OCI-LY3 (cell line): ENCODE data around the gene CAMK1D.

Source experiments
- H2AFZ ChIP-seq: fragments of 200-600, 300-600 bp; shearing (Covaris generic); 2 replicates; pipeline ENCODE4 v1.6.0; 2014; ENCODE audit warnings: antibody characterized with exemption, low read depth, low read length
- H3K27ac ChIP-seq: fragments of 200-600, 300-600 bp; sonication (generic); 2 replicates; pipeline ENCODE4 v1.5.1; 2014; ENCODE audit warnings: mild to moderate bottlenecking, low read length, moderate library complexity, mixed read lengths
- H3K27me3 ChIP-seq: fragments of 200-600, 300-600 bp; sonication (generic); 2 replicates; pipeline ENCODE4 v1.6.1; 2014; ENCODE audit warnings: low read depth, low read length, mixed read lengths
- H3K36me3 ChIP-seq: fragments of 200-600, 300-600 bp; sonication (generic); replicated peaks from 2 replicates; pipeline ENCODE3; 2014; ENCODE audit warnings: low read depth, low read length, mixed read lengths
- H3K4me1 ChIP-seq: fragments of 300-600, 200-600 bp; sonication (generic); 2 replicates; pipeline ENCODE4 v1.6.1; 2014; ENCODE audit warnings: low read length, mixed read lengths
- H3K4me2 ChIP-seq: fragments of 200-600, 300-600 bp; sonication (generic); 2 replicates; pipeline ENCODE4 v1.6.1; 2014; ENCODE audit warnings: low read length, mixed read lengths
- H3K4me3 ChIP-seq: fragments of 300-600, 200-600 bp; sonication (generic); 2 replicates; pipeline ENCODE4 v1.5.1; 2014; ENCODE audit warnings: antibody characterized with exemption, mild to moderate bottlenecking, low read length, moderate library complexity
- H3K79me2 ChIP-seq: fragments of 300-600, 200-600 bp; shearing (Covaris generic); 2 replicates; pipeline ENCODE4 v1.6.1; 2014; ENCODE audit warnings: mild to moderate bottlenecking, low read length, mixed read lengths
- H3K9ac ChIP-seq: fragments of 300-600, 200-600 bp; shearing (Covaris generic); 2 replicates; pipeline ENCODE4 v1.6.0; 2014; ENCODE audit warnings: mild to moderate bottlenecking, low read length, moderate library complexity
- H3K9me3 ChIP-seq: fragments of 200-600, 300-600 bp; shearing (Covaris generic); 2 replicates; pipeline ENCODE4 v1.6.1; 2014; ENCODE audit warnings: low read length, mixed read lengths; ENCODE audit not compliant: insufficient read depth
- H4K20me1 ChIP-seq: fragments of 200-600, 300-600 bp; sonication (generic); 2 replicates; pipeline ENCODE4 v1.6.1; 2016; ENCODE audit warnings: low read length, mixed read lengths; ENCODE audit not compliant: insufficient read depth
- CTCF ChIP-seq: fragments of 200-600, 300-600 bp; sonication (generic); IDR thresholded peaks from 2 replicates; pipeline ENCODE4 v1.5.1; 2014; ENCODE audit warnings: antibody characterized with exemption, low read length, low read depth
- EZH2phosphoT487 ChIP-seq: fragments of 200-600 bp; shearing (Covaris generic); IDR thresholded peaks from 2 replicates; pipeline ENCODE4 v1.6.1; 2018; ENCODE audit warnings: antibody characterized with exemption, mixed run types, low read depth

Gene CAMK1D

GRCh38 chr10:12364559-12364958 lies 15.2 kb downstream of the CAMK1D start:
- Histone ChIP-seq H3K27ac (no peak overlapping the region), H3K9me3 (no peaks in the 10 kb centered on the region), H3K9ac (no peak overlapping the region), H2AFZ (no peak overlapping the region), H3K4me3 (no peak overlapping the region), H4K20me1 (peaks cover 69% of the 10 kb centered on the region), H3K4me1 (no peaks in the 10 kb centered on the region), H3K36me3 (peaks cover 3% of the 10 kb centered on the region), H3K27me3 (no peaks in the 10 kb centered on the region), H3K4me2 (no peak overlapping the region), H3K79me2 (peaks cover 90% of the 10 kb centered on the region)
- TF ChIP-seq EZH2phosphoT487, result no peak
- TF ChIP-seq CTCF, result no peak

- Histone ChIP-seq H3K4me1 (no peaks in the 10 kb centered on the region), H3K79me2 (peaks cover 83% of the 10 kb centered on the region), H3K36me3 (peaks cover 3% of the 10 kb centered on the region), H3K27ac (no peak overlapping the region), H3K4me2 (no peak overlapping the region), H4K20me1 (peaks cover 56% of the 10 kb centered on the region), H3K9me3 (no peaks in the 10 kb centered on the region), H3K27me3 (no peaks in the 10 kb centered on the region), H3K4me3 (no peak overlapping the region), H2AFZ (no peak overlapping the region), H3K9ac (no peak overlapping the region)
- TF ChIP-seq CTCF, result no peak
- TF ChIP-seq EZH2phosphoT487, result no peak
Measured at GRCh38 chr10:12367272-12367671, 17.9 kb downstream of the CAMK1D start.

GRCh38 chr10:12369982-12370381 lies 20.6 kb downstream of the CAMK1D start:
- no peaks in the 10 kb centered on the region for H3K36me3 ChIP-seq
- H3K9ac ChIP-seq, result no peak overlapping the region
- H3K27me3 ChIP-seq, result no peaks in the 10 kb centered on the region
- no peak overlapping the region for H3K4me3 ChIP-seq
- H3K4me2 ChIP-seq, result no peak overlapping the region
- H3K9me3 ChIP-seq, result no peaks in the 10 kb centered on the region
- H3K79me2 ChIP-seq, result peaks cover 75% of the 10 kb centered on the region
- H3K4me1 ChIP-seq, result no peaks in the 10 kb centered on the region; the same call in 1 of the 2 replicates
- peaks cover 55% of the 10 kb centered on the region for H4K20me1 ChIP-seq
- no peak overlapping the region for H3K27ac ChIP-seq
- TF ChIP-seq EZH2phosphoT487 (no peak), CTCF (no peak)
- H2AFZ ChIP-seq, result no peak overlapping the region

GRCh38 chr10:12372846-12373245 lies 23.5 kb downstream of the CAMK1D start:
- H3K4me3 ChIP-seq, result no peak overlapping the region
- H3K36me3 ChIP-seq, result no peaks in the 10 kb centered on the region
- H3K9ac ChIP-seq, result no peak overlapping the region
- H3K27ac ChIP-seq, result no peak overlapping the region
- H4K20me1 ChIP-seq, result peaks cover 52% of the 10 kb centered on the region
- no peak overlapping the region for H2AFZ ChIP-seq
- H3K27me3 ChIP-seq, result no peaks in the 10 kb centered on the region
- H3K4me2 ChIP-seq, result no peak overlapping the region
- TF ChIP-seq CTCF (no peak), EZH2phosphoT487 (no peak)
- peaks cover 73% of the 10 kb centered on the region for H3K79me2 ChIP-seq
- H3K9me3 ChIP-seq, result no peaks in the 10 kb centered on the region
- no peaks in the 10 kb centered on the region; the same call in 1 of the 2 replicates for H3K4me1 ChIP-seq
